ENCODE results near the gene TLK2.

GRCh38 chr17:62627904-62628633 is 149.4 kb downstream of the TLK2 start:
- TF ChIP-seq POLR2A (IDR thresholded peaks at IDR 0.05) (peak in 1 of 2 donors; percentile 1), CTCF (IDR thresholded peaks at IDR 0.05) (no peak)
